GM18526 (cell line): Measurements from ENCODE around the gene GIMAP2.

ENCODE experiments used
- POLR2A ChIP-seq: IDR thresholded peaks from 3 replicates; pipeline ENCODE4 v1.6.1; 2011; ENCODE audit not compliant: insufficient read length; ENCODE audit errors: extremely low read depth

The GIMAP2 gene

DNA sequence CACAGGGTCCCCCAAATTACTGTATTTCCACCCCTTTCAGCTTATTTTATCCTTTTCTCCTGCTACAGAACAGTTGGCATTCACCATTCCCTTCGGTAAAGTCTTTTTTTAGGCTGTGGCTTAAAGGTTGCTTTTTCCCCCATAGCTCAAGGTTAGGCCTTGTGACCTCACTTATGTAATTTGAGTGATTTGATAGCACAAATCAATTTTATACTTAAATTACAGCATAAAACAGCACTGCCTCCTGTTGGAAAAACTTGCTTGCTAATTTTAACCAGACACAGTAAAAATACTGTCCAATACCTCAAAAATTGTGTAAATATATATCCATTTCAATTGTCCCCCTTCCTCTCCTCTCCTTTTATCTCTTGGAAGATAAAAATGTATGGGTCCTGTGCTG, 38.0 kb downstream of the GIMAP2 start:
- no peak for TF ChIP-seq POLR2A

DNA sequence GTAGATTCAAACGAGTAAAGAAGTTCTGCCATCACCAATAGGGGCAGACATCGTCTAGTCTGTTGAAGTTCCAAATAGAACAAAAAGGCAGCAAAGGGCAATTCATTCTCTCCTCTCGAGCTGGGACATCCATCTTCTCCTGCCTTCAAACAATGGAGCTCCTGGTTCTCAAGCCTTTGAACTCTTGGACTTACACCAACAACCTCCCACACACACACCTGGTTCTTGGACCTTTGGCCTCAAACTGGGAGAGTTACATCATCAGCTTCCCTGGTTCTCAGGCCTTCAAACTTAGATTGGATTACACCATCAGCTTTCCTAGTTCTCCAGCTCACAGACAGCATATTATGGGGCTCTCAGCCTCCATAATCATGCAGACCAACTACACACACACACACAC, 41.9 kb downstream of the GIMAP2 start:
- no peak for TF ChIP-seq POLR2A

GRCh38 chr7:150728011-150728410, 42.5 kb downstream of the GIMAP2 start:
- no peak for TF ChIP-seq POLR2A

- TF ChIP-seq POLR2A = no peak
Observed at GRCh38 chr7:150728609-150729008, 43.1 kb downstream of the GIMAP2 start.

DNA sequence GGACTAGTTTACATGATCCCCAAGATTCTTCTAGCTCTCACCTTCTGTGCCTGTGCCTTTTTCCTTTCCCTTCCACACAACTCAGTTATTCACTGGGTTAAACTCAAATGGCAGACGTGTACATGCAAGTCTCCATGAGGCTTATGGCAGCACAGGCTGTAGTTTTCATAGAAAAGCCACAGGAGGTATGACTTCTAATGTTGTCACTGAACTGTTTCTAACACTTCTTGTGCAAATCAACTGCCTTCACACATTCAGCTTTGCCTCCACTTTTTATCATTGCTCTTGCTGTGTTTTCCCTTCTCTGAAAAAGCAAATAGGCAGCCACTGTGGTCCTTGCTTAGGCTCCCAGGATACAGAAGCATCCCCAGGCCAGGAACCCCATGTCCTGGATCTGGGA, 46.4 kb downstream of the GIMAP2 start:
- no peak for TF ChIP-seq POLR2A

DNA sequence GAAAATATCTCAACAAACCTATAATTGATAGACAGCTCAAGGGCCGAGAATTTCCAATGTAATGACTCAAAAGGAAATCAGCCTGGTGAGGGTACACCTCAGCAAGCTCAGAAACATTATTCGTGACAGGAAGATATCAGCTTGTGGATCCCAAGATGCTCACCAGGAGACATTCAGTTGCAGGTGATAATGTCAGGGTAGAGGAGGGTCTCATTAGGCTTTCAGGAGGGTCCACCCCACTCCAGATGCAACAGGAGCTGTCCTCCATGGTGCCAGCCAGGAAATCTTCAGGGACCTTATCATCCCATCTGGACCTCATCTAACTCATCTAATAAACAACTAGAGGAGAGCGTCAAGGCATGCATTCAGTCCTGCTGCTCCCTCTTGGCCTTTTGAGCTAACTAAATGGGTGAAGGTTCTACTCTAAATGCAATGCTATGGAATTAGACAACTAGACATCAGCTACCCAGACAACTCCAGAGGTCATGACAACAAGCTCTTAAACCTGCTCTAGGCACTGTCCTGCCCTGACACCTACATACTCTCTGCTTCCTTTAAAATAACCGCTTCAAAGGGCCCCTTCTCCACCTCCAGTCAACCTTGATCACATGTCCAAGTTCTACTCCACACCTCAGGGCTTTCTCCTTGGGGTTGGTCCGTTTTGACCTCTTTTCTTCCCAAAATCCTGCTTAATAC, 47.4 kb downstream of the GIMAP2 start:
- TF ChIP-seq POLR2A = no peak

DNA sequence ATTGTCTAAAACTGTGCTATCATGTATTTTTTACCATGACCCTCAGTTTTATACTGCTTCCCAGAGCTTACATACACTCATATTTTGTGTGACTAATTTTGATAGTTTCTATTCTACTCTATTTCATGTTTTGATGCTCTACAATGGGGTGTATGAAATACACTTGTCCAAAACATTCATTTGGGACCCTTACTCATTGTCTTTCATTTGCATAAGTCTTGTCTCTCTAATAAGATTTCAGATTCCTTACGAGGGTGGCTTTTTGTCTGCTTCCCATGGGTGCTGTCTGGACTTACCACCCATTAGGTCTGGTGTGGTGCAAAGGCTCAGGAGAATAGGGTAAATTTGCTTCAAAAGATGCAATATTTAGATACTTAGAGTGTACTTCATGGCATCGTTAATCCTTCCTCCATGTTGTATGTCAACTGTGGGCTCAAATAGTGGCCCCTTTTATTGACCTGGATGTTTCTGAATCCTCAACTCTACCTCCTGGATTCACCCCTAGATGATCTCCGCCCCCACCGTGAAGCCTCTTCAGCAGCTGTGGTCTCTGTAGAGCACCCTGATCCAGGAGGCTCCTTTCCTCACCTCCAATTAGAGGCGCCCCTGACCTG, 48.1 kb downstream of the GIMAP2 start:
- TF ChIP-seq POLR2A = no peak

GRCh38 chr7:150734254-150734653, 48.7 kb downstream of the GIMAP2 start:
- TF ChIP-seq POLR2A = no peak

- no peak for TF ChIP-seq POLR2A
Observed at GRCh38 chr7:150735596-150736358, 50.3 kb downstream of the GIMAP2 start.

DNA sequence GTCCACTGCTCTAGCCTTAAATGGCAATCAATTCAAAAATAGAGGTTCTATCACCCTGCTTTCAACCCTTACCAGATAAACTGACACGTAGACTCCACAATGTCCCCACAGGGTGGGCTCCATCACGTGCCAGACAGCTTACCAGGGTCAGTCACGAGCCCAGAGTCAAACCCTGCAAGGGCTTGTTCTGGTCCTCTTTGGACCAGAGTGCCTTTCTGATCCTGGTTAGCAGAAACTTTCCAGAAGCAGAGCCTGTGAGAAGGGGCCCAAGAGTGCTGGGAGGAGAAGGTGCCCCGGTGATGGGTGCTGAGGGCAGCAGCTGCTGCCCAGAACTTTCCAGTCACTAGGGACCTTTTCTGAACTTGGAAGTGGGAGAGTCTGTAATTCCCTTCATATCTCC, 51.4 kb downstream of the GIMAP2 start:
- TF ChIP-seq POLR2A = no peak

DNA sequence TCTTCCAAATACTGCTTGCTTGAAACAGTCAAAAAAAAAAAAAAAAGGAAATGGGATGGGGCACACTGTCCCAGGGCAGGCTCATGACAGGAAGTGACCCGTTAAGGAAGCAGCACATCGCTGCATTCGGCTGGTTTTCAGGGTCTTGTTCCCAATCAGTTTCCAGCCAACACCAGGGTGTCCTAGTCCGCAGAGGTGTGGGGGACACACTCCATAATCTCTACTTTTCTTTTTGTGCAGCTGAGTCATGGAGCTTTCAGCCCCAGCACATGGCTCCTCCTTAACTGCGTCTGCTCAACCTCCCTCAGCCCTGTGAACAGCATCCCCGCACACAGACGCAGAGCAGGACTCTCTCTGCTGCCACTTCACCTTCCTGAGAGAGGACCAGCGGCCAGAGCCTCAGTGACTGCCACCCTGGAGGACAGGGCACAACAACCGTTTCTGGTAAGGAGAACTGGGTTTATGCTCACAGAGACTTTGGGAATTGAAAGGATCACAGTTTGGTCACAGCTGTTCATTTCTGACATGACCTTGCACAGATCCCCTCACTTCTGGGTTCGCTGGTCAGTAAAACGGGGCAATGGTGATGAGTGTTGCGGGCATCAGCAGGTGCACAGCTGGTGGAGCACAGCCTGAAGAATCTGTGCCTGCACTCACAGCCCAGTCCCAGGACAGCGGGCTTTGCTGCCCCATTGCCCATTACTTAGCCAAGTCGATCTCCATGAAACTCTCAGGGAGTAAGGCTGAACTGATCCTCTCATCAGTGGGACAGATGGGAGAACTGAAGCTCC, 52.0 kb downstream of the GIMAP2 start, which contains the start of gene GIMAP5:
Gene GIMAP5 (plus strand): TSS at position 154 of the 791 bp plus-strand sequence. CDS start 3,467 bp downstream, outside the sequence.
- no peak for TF ChIP-seq POLR2A

- no peak for TF ChIP-seq POLR2A
Observed at GRCh38 chr7:150738092-150738491, 52.6 kb downstream of the GIMAP2 start.

- no peak for TF ChIP-seq POLR2A
Observed at GRCh38 chr7:150738591-150739001, 53.1 kb downstream of the GIMAP2 start.

DNA sequence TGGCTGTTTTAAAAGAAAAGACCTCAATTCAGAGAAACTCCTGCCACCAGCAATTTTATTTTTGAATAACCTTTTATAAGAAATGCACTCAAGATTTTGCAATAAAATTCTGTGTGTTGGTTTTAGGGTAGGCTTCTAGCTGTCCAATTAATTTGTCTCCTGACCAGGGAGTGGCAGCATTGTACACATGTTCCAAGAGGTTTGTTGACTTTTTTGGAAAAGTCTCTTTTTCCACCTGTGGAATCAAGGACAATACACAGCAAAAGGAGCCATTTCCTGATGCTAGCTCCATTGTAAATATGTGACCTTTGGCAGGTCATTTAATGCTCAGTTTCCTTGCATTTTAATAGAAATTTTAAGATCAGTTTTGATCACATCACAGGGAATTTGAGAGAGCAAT, 53.5 kb downstream of the GIMAP2 start:
- no peak for TF ChIP-seq POLR2A

DNA sequence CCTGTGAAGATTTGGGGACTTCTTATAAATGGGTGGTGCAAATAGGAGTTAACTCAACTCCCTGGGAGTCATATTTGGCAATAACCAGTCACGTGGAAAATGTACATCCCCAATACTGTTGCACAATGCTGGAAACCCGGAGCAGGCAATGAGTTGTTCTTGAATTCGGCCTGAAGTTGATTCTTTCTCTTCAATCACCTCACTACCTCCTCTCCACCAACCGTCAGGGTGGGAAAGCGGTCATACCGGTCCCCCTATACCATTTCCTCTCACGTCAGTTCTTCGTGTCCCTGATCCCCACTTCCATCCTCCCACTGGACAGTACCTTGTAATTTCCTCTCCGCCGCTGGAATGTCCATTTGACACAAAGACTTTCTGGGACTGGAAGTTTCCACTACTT, 54.5 kb downstream of the GIMAP2 start:
- TF ChIP-seq POLR2A = no peak
